Ishikawa (cell line): ENCODE measurements around the gene CERS3.

Experiments used
- CEBPB ChIP-seq: IDR thresholded peaks from 2 replicates; pipeline ENCODE4 v1.6.1; 2012
- CREB1 ChIP-seq: IDR thresholded peaks from 2 replicates; pipeline ENCODE4 v1.6.1; 2012; ENCODE audit warnings: low read depth
- EGR1 ChIP-seq: IDR thresholded peaks from 2 replicates; pipeline ENCODE4 v1.6.1; 2012
- EP300 ChIP-seq: IDR thresholded peaks from 2 replicates; pipeline ENCODE4 v1.6.1; 2012; ENCODE audit warnings: borderline replicate concordance
- FOXM1 ChIP-seq: IDR thresholded peaks from 2 replicates; pipeline ENCODE4 v1.6.1; 2012; ENCODE audit warnings: low read depth, borderline replicate concordance
- NFIC ChIP-seq: IDR thresholded peaks from 2 replicates; pipeline ENCODE4 v1.6.1; 2012
- RAD21 ChIP-seq: IDR thresholded peaks from 2 replicates; pipeline ENCODE4 v1.6.1; 2012; ENCODE audit warnings: low read depth
- TAF1 ChIP-seq: IDR thresholded peaks from 2 replicates; pipeline ENCODE4 v1.6.1; 2012; ENCODE audit warnings: low read depth, mild to moderate bottlenecking
- TCF12 ChIP-seq: IDR thresholded peaks from 2 replicates; pipeline ENCODE4 v1.6.1; 2012; ENCODE audit warnings: low read depth
- TEAD4 ChIP-seq: IDR thresholded peaks from 2 replicates; pipeline ENCODE4 v1.6.1; 2012
- YY1 ChIP-seq: IDR thresholded peaks from 2 replicates; pipeline ENCODE4 v1.6.1; 2012; ENCODE audit warnings: low read depth
- ZBTB7A ChIP-seq: IDR thresholded peaks from 2 replicates; pipeline ENCODE4 v1.6.1; 2012; ENCODE audit warnings: low read depth
- TF ChIP-seq, protein P1 (sequence below): IDR thresholded peaks from 2 replicates; pipeline ENCODE4 v1.6.1; 2012
- TF ChIP-seq, protein P2 (sequence below): IDR thresholded peaks from 2 replicates; pipeline ENCODE4 v1.6.1; 2012
- TF ChIP-seq, protein P3 (sequence below): IDR thresholded peaks from 2 replicates; pipeline ENCODE4 v1.6.1; 2012; ENCODE audit warnings: low read depth, mild to moderate bottlenecking

The CERS3 gene

DNA sequence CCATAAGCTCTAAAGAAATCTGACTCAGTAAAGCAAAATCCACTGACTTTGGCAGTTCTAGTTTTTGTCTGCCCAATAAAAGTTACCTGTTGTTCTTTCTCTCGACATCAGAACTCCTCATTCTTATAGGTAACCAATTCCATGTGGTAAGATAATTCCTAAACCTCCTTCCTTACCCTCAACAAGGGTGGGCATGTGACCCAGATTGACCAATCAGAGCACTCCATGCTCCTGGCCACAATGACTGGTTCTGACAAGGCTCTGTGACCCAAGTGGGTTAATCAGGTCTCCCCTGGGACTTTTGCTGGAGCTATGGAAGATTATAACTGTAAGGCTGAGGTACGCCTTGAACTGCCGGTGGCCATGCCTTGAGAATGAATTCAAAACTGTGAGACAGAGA, 41.5 kb upstream of the CERS3 start:
- TF ChIP-seq CEBPB: no peak
- TF ChIP-seq, protein P1, sequence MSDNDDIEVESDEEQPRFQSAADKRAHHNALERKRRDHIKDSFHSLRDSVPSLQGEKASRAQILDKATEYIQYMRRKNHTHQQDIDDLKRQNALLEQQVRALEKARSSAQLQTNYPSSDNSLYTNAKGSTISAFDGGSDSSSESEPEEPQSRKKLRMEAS: no peak
- TF ChIP-seq, protein P2, sequence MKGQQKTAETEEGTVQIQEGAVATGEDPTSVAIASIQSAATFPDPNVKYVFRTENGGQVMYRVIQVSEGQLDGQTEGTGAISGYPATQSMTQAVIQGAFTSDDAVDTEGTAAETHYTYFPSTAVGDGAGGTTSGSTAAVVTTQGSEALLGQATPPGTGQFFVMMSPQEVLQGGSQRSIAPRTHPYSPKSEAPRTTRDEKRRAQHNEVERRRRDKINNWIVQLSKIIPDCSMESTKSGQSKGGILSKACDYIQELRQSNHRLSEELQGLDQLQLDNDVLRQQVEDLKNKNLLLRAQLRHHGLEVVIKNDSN: peak; percentile 84
- no peak for TF ChIP-seq NFIC
- no peak for TF ChIP-seq TEAD4

DNA sequence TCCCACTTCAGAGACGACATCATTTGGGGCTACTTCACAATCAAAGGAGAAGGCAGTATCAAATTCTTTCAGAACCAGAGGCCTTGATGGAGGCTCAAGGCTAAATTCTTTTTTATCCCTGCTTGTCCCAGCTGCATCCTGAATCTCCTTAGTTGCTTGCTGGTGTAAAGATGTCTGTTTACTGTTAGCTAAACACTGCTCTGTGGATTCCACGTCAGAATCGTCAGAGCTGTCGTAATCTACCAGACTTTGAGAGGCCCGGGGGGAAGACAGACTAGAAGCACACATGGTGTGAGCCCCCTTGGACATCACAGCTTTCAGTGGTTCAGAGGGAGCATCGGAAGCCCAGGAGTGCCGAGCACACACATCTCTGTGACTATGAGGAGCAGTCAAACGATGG, 40.6 kb upstream of the CERS3 start:
- no peak for TF ChIP-seq CEBPB
- TF ChIP-seq NFIC: no peak
- no peak for TF ChIP-seq EP300
- TF ChIP-seq CREB1: no peak
- TF ChIP-seq, protein P1: no peak
- TF ChIP-seq FOXM1: no peak
- TF ChIP-seq TAF1: no peak
- TF ChIP-seq RAD21: no peak
- TF ChIP-seq YY1: no peak
- TF ChIP-seq ZBTB7A: no peak
- no peak for TF ChIP-seq TEAD4

DNA sequence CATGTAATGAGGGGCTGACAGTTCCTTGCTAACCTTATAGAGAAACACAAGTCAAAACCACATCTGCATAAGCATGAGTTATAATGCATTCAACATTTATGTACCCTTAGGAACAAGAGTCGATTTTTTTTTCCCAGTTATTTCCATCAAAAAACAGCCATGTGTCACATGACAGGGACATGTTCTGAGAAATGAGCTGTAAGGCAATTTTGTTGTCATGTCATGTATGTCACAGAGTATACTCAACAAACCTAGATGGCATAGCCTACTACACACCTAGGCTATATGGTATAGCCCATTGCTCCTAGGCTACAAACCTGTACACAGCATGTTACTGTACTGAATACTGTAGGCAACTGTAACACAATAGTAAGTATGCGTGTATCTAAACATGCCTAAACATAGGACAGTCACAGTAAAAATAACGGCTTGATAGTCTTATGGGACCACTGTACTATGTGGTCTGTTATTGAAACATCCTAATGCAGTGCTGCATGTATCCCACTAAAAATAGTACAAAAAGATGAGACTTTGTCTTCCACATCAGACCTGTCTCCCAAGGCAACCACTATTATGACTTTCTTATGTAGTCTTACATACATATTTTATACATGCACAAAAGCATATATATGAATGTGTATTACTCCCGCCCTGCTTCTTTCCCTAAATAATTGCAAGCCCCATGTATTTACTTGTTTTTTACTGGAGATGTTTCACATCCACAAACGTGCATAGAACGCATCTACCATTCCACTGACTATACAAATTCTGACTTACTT, 38.3 kb upstream of the CERS3 start:
- no peak for TF ChIP-seq EP300
- no peak for TF ChIP-seq TCF12
- no peak for TF ChIP-seq NFIC
- TF ChIP-seq, protein P2: no peak
- TF ChIP-seq ZBTB7A: no peak
- TF ChIP-seq, protein P1: no peak
- no peak for TF ChIP-seq FOXM1
- TF ChIP-seq EGR1: no peak
- TF ChIP-seq, protein P3, sequence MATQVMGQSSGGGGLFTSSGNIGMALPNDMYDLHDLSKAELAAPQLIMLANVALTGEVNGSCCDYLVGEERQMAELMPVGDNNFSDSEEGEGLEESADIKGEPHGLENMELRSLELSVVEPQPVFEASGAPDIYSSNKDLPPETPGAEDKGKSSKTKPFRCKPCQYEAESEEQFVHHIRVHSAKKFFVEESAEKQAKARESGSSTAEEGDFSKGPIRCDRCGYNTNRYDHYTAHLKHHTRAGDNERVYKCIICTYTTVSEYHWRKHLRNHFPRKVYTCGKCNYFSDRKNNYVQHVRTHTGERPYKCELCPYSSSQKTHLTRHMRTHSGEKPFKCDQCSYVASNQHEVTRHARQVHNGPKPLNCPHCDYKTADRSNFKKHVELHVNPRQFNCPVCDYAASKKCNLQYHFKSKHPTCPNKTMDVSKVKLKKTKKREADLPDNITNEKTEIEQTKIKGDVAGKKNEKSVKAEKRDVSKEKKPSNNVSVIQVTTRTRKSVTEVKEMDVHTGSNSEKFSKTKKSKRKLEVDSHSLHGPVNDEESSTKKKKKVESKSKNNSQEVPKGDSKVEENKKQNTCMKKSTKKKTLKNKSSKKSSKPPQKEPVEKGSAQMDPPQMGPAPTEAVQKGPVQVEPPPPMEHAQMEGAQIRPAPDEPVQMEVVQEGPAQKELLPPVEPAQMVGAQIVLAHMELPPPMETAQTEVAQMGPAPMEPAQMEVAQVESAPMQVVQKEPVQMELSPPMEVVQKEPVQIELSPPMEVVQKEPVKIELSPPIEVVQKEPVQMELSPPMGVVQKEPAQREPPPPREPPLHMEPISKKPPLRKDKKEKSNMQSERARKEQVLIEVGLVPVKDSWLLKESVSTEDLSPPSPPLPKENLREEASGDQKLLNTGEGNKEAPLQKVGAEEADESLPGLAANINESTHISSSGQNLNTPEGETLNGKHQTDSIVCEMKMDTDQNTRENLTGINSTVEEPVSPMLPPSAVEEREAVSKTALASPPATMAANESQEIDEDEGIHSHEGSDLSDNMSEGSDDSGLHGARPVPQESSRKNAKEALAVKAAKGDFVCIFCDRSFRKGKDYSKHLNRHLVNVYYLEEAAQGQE: no peak
- TF ChIP-seq CEBPB: no peak
- no peak for TF ChIP-seq RAD21
- no peak for TF ChIP-seq YY1
- TF ChIP-seq CREB1: no peak
- TF ChIP-seq TEAD4: no peak
- no peak for TF ChIP-seq TAF1

DNA sequence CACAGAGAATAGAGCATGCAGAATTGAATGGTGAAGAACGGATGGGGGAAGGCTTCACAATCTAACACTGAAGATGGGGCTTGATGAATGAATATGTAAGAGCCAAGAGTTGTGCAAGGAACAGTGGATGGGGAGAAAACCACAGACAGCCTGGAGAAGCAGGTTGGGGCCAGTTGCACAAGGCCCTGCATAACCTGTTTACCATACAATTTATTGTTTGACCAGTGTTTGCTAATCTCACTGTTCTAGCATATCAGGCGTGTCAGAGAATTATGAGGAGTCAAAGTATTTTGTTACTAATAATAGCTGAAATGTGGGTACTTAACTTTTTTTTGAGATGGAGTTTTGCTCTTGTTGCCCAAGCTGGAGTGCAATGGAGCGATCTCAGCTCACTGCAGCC, 36.8 kb upstream of the CERS3 start:
- no peak for TF ChIP-seq EGR1
- no peak for TF ChIP-seq NFIC
- TF ChIP-seq YY1: no peak
- TF ChIP-seq CEBPB: no peak
- no peak for TF ChIP-seq ZBTB7A
- no peak for TF ChIP-seq FOXM1
- TF ChIP-seq TAF1: no peak
- no peak for TF ChIP-seq TEAD4
- TF ChIP-seq, protein P3: no peak
- TF ChIP-seq EP300: no peak
- no peak for TF ChIP-seq TCF12
- TF ChIP-seq, protein P2: no peak
- no peak for TF ChIP-seq CREB1
- TF ChIP-seq, protein P1: no peak
- TF ChIP-seq RAD21: no peak

DNA sequence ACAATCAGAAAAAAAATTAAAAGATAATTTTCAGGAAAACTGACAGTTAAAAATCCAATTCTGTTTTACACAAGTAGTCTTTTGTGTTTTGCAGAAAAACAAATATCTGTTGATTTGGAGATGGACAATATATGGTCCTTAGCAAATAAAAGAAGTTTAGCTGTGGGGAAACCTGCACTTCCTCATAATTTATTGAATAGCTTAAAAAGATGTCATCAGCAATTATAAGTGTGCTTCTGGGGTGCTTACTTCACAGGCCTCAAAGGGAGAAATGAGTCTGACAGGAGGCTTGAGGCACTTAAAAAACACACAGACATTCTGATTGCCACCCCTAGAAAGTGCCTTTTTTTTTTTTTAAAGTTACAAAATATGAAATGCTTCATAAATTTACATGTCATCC, 31.6 kb upstream of the CERS3 start:
- TF ChIP-seq TEAD4 (no peak), TAF1 (no peak), ZBTB7A (no peak)
- TF ChIP-seq, protein P1: no peak
